Suprapubic skin (tissue), 4 donors: Measurements from ENCODE around the gene E2F8. TPM values are rescaled to one million over a fixed set of nuclear protein-coding genes. Genes with fewer than 3 reads are reported as not detected.

Source experiments
- DNase-seq, 2 donors: peaks; one replicate each; pipeline ENCODE4 v3.0.0-alpha.2; 2019; ENCODE audit warnings: low spot score in 2 of 2
- H3K27ac ChIP-seq: fragments of 200-600 bp; sonication (generic); one replicate; pipeline ENCODE4 v1.5.1; 2019
- H3K27me3 ChIP-seq: fragments of 200-600 bp; sonication (generic); one replicate; pipeline ENCODE4 v1.5.1; 2019
- H3K36me3 ChIP-seq: fragments of 200-600 bp; sonication (generic); one replicate; pipeline ENCODE4 v1.5.1; 2019
- H3K4me1 ChIP-seq: fragments of 200-600 bp; sonication (generic); one replicate; pipeline ENCODE4 v1.5.1; 2019
- H3K4me3 ChIP-seq: fragments of 200-600 bp; sonication (generic); one replicate; pipeline ENCODE4 v1.5.1; 2019; ENCODE audit warnings: mild to moderate bottlenecking
- H3K9me3 ChIP-seq: fragments of 200-600 bp; sonication (generic); one replicate; pipeline ENCODE4 v1.5.1; 2019
- EP300 ChIP-seq: sonication (generic); formaldehyde crosslinking; IDR thresholded peaks from one replicate; pipeline ENCODE4 v1.6.1; 2017; ENCODE audit warnings: antibody characterized with exemption
- POLR2A ChIP-seq, 2 donors: fragments of 450-650 bp; IDR thresholded peaks; one replicate each; pipeline ENCODE4 v1.6.1; 2017; ENCODE audit warnings: antibody characterized with exemption in 2 of 2, mild to moderate bottlenecking in 2 of 2, moderate library complexity in 2 of 2
- POLR2AphosphoS5 ChIP-seq, 3 donors: sonication (generic); formaldehyde crosslinking; IDR thresholded peaks; one replicate each; pipeline ENCODE4 v1.6.1; 2017; ENCODE audit warnings: antibody characterized with exemption in 3 of 3
- WGBS: methylation state at CpG from one replicate; pipeline ENCODE4 v1.1.5; 2018; 5-methylcytosine and 5-hydroxymethylcytosine counted together
- total RNA-seq, 4 donors: library from RNA; depleted of rRNA; stranded (reverse); fragments of >200 nt; gene quantifications; one replicate each; pipeline ENCODE4 v1.1.0, GENCODE V29; 2016
- TF ChIP-seq, protein P1 (sequence below), 2 donors: fragments of 200-600 bp in 1 of 2; fragments of 450-650 bp in 1 of 2; sonication (generic) in 1 of 2; IDR thresholded peaks; one replicate each; pipeline ENCODE4 v1.5.1; 2016 to 2019; ENCODE audit warnings: antibody characterized with exemption in 2 of 2, mild to moderate bottlenecking in 1 of 2, moderate library complexity in 1 of 2

E2F8 gene
- total RNA-seq, 4 donors from 2014 or later, result 1.1 to 2.7 (median 1.5) TPM

DNA sequence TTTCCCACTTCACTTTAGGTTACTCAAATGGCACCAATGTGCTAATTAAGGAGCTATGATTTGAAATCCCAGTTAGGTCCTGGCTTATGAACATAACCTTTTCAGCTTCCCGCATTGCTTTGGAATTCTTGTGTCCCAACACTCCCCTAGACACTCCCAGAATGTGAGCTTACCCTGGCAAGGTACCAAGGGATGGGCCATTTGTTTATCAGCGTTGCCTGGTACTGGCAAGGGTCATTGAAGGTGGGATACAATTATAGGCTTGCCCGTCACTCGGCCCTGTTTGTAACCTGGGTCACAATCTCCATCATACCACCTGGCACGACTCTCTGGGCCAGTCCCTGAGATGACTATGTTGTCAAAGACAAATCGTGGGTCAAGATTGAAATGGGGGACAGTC lies 44.3 kb downstream of the E2F8 start:
- H3K4me1 ChIP-seq, result no peaks in the 10 kb centered on the region
- no peak overlapping the region for H3K4me3 ChIP-seq
- TF ChIP-seq POLR2AphosphoS5 (IDR thresholded peaks at IDR 0.05) (no peak), EP300 (no peak), POLR2A (IDR thresholded peaks at IDR 0.05) (no peak)
- TF ChIP-seq, protein P1, sequence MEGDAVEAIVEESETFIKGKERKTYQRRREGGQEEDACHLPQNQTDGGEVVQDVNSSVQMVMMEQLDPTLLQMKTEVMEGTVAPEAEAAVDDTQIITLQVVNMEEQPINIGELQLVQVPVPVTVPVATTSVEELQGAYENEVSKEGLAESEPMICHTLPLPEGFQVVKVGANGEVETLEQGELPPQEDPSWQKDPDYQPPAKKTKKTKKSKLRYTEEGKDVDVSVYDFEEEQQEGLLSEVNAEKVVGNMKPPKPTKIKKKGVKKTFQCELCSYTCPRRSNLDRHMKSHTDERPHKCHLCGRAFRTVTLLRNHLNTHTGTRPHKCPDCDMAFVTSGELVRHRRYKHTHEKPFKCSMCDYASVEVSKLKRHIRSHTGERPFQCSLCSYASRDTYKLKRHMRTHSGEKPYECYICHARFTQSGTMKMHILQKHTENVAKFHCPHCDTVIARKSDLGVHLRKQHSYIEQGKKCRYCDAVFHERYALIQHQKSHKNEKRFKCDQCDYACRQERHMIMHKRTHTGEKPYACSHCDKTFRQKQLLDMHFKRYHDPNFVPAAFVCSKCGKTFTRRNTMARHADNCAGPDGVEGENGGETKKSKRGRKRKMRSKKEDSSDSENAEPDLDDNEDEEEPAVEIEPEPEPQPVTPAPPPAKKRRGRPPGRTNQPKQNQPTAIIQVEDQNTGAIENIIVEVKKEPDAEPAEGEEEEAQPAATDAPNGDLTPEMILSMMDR (IDR thresholded peaks at IDR 0.05), result no peak
- H3K9me3 ChIP-seq, result no peaks in the 10 kb centered on the region
- no peak overlapping the region for H3K27ac ChIP-seq
- H3K36me3 ChIP-seq, result no peaks in the 10 kb centered on the region
- no peaks in the 10 kb centered on the region for H3K27me3 ChIP-seq
- 70% methylated on average over 6 of the region's 6 CpGs for WGBS
- no peak for DNase-seq

DNA sequence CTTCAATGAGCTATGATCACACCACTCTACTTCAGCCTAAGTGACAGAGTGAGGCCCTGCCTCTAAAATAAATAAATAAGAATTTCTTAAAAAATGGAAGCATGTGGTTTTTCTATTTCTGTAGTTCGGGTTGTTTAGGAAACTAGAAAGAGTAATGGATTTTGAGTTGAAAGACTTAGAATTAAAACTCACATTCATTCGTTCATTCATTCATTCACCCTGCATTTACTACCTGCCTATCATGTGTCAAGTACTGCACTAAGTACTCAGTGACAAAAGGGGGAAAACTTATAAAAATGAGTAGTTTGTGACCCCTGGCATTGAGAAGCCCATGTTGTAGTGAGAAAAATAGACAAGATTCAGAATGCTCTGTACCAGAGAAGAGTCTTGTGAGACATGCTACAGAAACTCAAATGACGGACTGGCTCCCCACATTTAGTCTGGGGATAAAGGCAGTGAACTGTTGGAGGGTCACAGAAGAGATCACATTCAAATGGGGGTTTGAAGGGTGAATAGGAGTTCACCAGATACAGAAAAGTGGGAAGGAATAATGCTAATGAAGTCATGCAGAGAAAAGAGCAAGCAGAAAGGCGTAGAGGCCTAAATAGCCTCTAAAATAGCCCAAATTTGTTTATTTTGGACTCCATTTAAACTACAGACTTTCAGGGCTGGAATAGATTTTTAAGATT lies 46.0 kb downstream of the E2F8 start:
- no peak for DNase-seq
- Histone ChIP-seq H3K36me3 (no peaks in the 10 kb centered on the region), H3K9me3 (no peaks in the 10 kb centered on the region), H3K4me3 (no peak overlapping the region), H3K4me1 (no peaks in the 10 kb centered on the region), H3K27ac (no peak overlapping the region), H3K27me3 (no peaks in the 10 kb centered on the region)
- 87% methylated on average over 4 of the region's 4 CpGs for WGBS
- TF ChIP-seq POLR2AphosphoS5 (IDR thresholded peaks at IDR 0.05), result no peak
- TF ChIP-seq, protein P1 (IDR thresholded peaks at IDR 0.05), result no peak
- TF ChIP-seq POLR2A (IDR thresholded peaks at IDR 0.05), result no peak
- TF ChIP-seq EP300, result no peak

DNA sequence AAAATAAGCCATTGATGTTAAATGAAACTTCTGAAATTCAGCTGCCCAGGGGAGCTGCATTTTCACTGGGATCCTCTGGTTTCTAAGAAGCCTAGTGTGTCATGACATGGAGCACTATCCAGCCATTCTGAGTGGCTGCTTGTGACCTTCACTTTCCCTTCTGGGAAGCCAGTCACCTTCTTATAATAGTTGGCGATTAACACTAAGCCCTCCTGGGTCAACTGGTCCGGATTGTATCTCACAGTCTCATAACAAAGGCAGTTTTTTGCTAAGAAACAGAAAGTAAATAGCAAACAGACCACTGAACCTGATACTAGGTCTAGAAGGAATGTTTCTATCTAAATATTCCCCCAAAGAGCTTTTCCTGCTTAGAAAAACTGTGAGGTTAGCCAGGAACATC lies 46.8 kb downstream of the E2F8 start:
- Histone ChIP-seq H3K27me3 (no peaks in the 10 kb centered on the region), H3K27ac (no peak overlapping the region), H3K4me1 (no peaks in the 10 kb centered on the region), H3K4me3 (no peak overlapping the region), H3K9me3 (no peaks in the 10 kb centered on the region), H3K36me3 (no peaks in the 10 kb centered on the region)
- TF ChIP-seq, protein P1 (IDR thresholded peaks at IDR 0.05), result no peak
- TF ChIP-seq EP300 (no peak), POLR2AphosphoS5 (IDR thresholded peaks at IDR 0.05) (no peak)
- WGBS, result 84% methylated on average over 2 of the region's 2 CpGs
- no peak for DNase-seq

DNA sequence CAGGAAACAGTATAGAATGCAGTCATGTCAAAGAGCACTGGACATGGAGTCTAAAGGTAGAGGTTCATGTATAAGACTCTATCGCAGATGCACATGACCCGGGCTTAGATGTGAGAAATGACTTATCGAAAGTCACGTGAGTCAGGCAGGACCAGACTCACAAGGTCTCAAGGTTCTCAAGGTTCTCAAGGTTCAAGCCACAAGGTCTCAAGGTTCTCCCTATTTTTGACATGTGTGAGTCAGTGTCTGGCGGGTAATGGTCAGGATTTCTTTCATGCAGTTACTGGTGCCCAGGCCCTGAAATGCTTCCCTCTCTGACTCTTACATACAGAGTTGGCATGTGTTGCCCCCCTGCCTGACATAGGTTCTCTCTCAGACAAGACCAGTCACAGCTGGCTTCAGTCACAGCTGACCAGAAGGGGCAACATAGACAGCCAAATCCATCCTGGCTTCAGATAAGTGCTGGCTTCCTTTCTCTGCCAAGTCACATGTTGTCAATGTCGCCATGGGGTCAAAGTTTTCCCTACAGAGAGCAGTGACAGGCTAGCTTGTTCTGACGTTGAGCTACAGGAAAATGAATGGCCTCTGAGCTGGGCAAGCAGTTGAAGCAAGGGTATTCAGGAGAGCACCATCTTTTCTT lies 49.1 kb downstream of the E2F8 start:
- Histone ChIP-seq H3K4me3 (no peak overlapping the region), H3K36me3 (no peaks in the 10 kb centered on the region), H3K9me3 (no peaks in the 10 kb centered on the region), H3K4me1 (no peaks in the 10 kb centered on the region), H3K27me3 (no peaks in the 10 kb centered on the region), H3K27ac (no peak overlapping the region)
- TF ChIP-seq, protein P1 (IDR thresholded peaks at IDR 0.05), result no peak
- TF ChIP-seq POLR2AphosphoS5 (IDR thresholded peaks at IDR 0.05) (no peak), POLR2A (IDR thresholded peaks at IDR 0.05) (no peak), EP300 (no peak)
- no peak for DNase-seq
- whole genome bisulfite sequencing, result 91% methylated on average over 7 of the region's 7 CpGs

DNA sequence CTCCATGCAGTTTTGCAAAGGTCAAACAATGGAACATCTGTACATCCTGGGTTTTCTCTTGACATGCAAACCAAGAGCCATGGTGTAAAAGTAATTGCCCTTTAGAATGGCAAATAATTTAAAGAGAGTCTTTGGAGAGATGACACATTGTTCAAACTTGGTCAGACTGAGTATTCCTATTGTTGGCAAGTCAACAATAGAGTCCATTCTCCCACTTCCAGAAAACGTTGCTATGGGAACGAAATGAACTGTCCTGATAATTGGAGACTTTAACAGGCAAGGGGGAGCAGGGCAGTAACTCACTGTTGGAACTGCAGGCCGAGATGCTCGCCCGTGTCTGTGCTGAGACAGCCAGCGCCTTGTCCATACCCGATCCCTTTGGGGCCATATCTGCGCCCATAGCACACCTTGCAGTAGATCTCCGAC lies 52.9 kb downstream of the E2F8 start:
- Histone ChIP-seq H3K9me3 (no peaks in the 10 kb centered on the region), H3K36me3 (no peaks in the 10 kb centered on the region), H3K27me3 (no peaks in the 10 kb centered on the region), H3K4me3 (no peak overlapping the region), H3K4me1 (no peaks in the 10 kb centered on the region), H3K27ac (no peak overlapping the region)
- TF ChIP-seq POLR2A (IDR thresholded peaks at IDR 0.05), result no peak
- no peak for TF ChIP-seq POLR2AphosphoS5 (IDR thresholded peaks at IDR 0.05)
- no peak for TF ChIP-seq EP300
- TF ChIP-seq, protein P1 (IDR thresholded peaks at IDR 0.05), result no peak
- DNase-seq, result no peak
- 89% methylated on average over 9 of the region's 9 CpGs for WGBS
